WTC11 (cell line): ENCODE measurements around the gene LHFPL2. TPM values are rescaled to one million over a fixed set of nuclear protein-coding genes. Genes with fewer than 3 reads are reported as not detected.

Experiments
- ATAC-seq: fragments of 200-7000 bp; cut with Tn5 transposase; 2 replicates; pipeline ENCODE4 v1.10.0; 2021; ENCODE audit warnings: mild to moderate bottlenecking, moderate library complexity
- CTCF ChIA-PET: fragments of 300-600 bp; sonication (Branson Sonifier 250); formaldehyde crosslinking; loops from one replicate; lab custom pipeline; 2021; ENCODE audit warnings: antibody characterized with exemption; lab: Charles Lee
- POLR2A ChIA-PET: fragments of 350-600 bp; sonication (Branson Sonifier 250); formaldehyde crosslinking; loops from one replicate; lab custom pipeline; 2021; ENCODE audit warnings: antibody characterized with exemption; lab: Charles Lee
- DNase-seq: peaks from one replicate; pipeline ENCODE4 v3.0.0; 2021; ENCODE audit warnings: low spot score
- H3K27ac Mint-ChIP-seq: 2 replicates; pipeline ENCODE4 v1.8.0; 2021; ENCODE audit warnings: mixed read lengths
- H3K27me3 Mint-ChIP-seq: 2 replicates; pipeline ENCODE4 v1.8.0; 2021; ENCODE audit warnings: low read depth, mild to moderate bottlenecking, moderate library complexity, mixed read lengths
- H3K36me3 Mint-ChIP-seq: 2 replicates; pipeline ENCODE4 v1.8.0; 2021; ENCODE audit warnings: mixed read lengths
- H3K4me1 Mint-ChIP-seq: 2 replicates; pipeline ENCODE4 v1.8.0; 2022; ENCODE audit warnings: mixed read lengths
- H3K4me3 Mint-ChIP-seq: 2 replicates; pipeline ENCODE4 v1.8.0; 2021; ENCODE audit warnings: mild to moderate bottlenecking, moderate library complexity, mixed read lengths
- H3K9me3 Mint-ChIP-seq: 2 replicates; pipeline ENCODE4 v1.8.0; 2021; ENCODE audit warnings: mixed read lengths
- ATF1 ChIP-seq: sonication (generic); formaldehyde crosslinking; IDR thresholded peaks from 2 replicates; pipeline ENCODE4 v1.8.1; 2023; ENCODE audit warnings: mild to moderate bottlenecking, moderate library complexity, missing genetic modification reagents
- CDX4 ChIP-seq: fragments of 250-450 bp; sonication (Bioruptor Pico); IDR thresholded peaks from 2 replicates; pipeline ENCODE4 v1.9.0; 2021; ENCODE audit warnings: moderate library complexity, mild to moderate bottlenecking, inconsistent platforms, borderline replicate concordance
- ELF4 ChIP-seq: sonication (generic); formaldehyde crosslinking; IDR thresholded peaks from 2 replicates; pipeline ENCODE4 v1.8.1; 2022; ENCODE audit warnings: low read depth, mild to moderate bottlenecking, moderate library complexity, missing genetic modification reagents
- ESRRA ChIP-seq: sonication (generic); formaldehyde crosslinking; IDR thresholded peaks from 2 replicates; pipeline ENCODE4 v1.8.1; 2022; ENCODE audit warnings: mild to moderate bottlenecking, missing genetic modification reagents, borderline replicate concordance
- FOXK1 ChIP-seq: sonication (generic); formaldehyde crosslinking; IDR thresholded peaks from 2 replicates; pipeline ENCODE4 v1.8.0; 2022; ENCODE audit warnings: mild to moderate bottlenecking, moderate library complexity, missing genetic modification reagents
- FOXP1 ChIP-seq: sonication (generic); formaldehyde crosslinking; IDR thresholded peaks from 2 replicates; pipeline ENCODE4 v1.8.0; 2022; ENCODE audit warnings: missing genetic modification reagents, mild to moderate bottlenecking, moderate library complexity, borderline replicate concordance
- KAT7 ChIP-seq: sonication (generic); formaldehyde crosslinking; IDR thresholded peaks from 2 replicates; pipeline ENCODE4 v1.8.1; 2023; ENCODE audit warnings: missing genetic modification reagents, mild to moderate bottlenecking, borderline replicate concordance
- MAX ChIP-seq: sonication (generic); formaldehyde crosslinking; IDR thresholded peaks from 2 replicates; pipeline ENCODE4 v1.8.0; 2022; ENCODE audit warnings: mild to moderate bottlenecking, missing genetic modification reagents
- NFATC4 ChIP-seq: fragments of 250-450 bp; sonication (Bioruptor Pico); IDR thresholded peaks from 2 replicates; pipeline ENCODE4 v1.9.0; 2021; ENCODE audit warnings: mild to moderate bottlenecking
- OVOL2 ChIP-seq: fragments of 250-450 bp; sonication (Bioruptor Pico); IDR thresholded peaks from 2 replicates; pipeline ENCODE4 v1.9.0; 2021; ENCODE audit warnings: mild to moderate bottlenecking, borderline replicate concordance
- RORB ChIP-seq: fragments of 250-450 bp; sonication (Bioruptor Pico); IDR thresholded peaks from 2 replicates; pipeline ENCODE4 v1.9.0; 2021; ENCODE audit warnings: mild to moderate bottlenecking
- SMAD3 ChIP-seq: sonication (generic); formaldehyde crosslinking; IDR thresholded peaks from 2 replicates; pipeline ENCODE4 v1.8.0; 2022; ENCODE audit warnings: missing genetic modification reagents, mild to moderate bottlenecking, borderline replicate concordance
- SMAD4 ChIP-seq: sonication (generic); formaldehyde crosslinking; IDR thresholded peaks from 2 replicates; pipeline ENCODE4 v1.8.0; 2022; ENCODE audit warnings: mild to moderate bottlenecking, missing genetic modification reagents
- SP1 ChIP-seq: sonication (generic); formaldehyde crosslinking; conservative IDR thresholded peaks from 2 replicates; pipeline ENCODE4 v1.8.1; 2022; ENCODE audit warnings: missing genetic modification reagents
- TEAD4 ChIP-seq: sonication (generic); formaldehyde crosslinking; IDR thresholded peaks from 2 replicates; pipeline ENCODE4 v1.8.0; 2022; ENCODE audit warnings: mild to moderate bottlenecking, missing genetic modification reagents
- USF1 ChIP-seq: sonication (generic); formaldehyde crosslinking; IDR thresholded peaks from 2 replicates; pipeline ENCODE4 v1.8.0; 2022; ENCODE audit warnings: mild to moderate bottlenecking, missing genetic modification reagents
- ZBTB43 ChIP-seq: sonication (generic); formaldehyde crosslinking; IDR thresholded peaks from 2 replicates; pipeline ENCODE4 v1.8.1; 2023; ENCODE audit warnings: mild to moderate bottlenecking, missing genetic modification reagents
- ZMAT4 ChIP-seq: fragments of 250-450 bp; sonication (Bioruptor Pico); IDR thresholded peaks from 2 replicates; pipeline ENCODE4 v1.9.0; 2021; ENCODE audit warnings: mild to moderate bottlenecking
- ZNF263 ChIP-seq: sonication (generic); formaldehyde crosslinking; IDR thresholded peaks from 2 replicates; pipeline ENCODE4 v1.8.1; 2022; ENCODE audit warnings: low read depth, mild to moderate bottlenecking, moderate library complexity, missing genetic modification reagents
- ZNF317 ChIP-seq: sonication (generic); formaldehyde crosslinking; IDR thresholded peaks from 2 replicates; pipeline ENCODE4 v1.8.1; 2023; ENCODE audit warnings: low read depth, mild to moderate bottlenecking, moderate library complexity, missing genetic modification reagents, borderline replicate concordance
- ZNF396 ChIP-seq: fragments of 250-450 bp; sonication (Bioruptor Pico); IDR thresholded peaks from 2 replicates; pipeline ENCODE4 v1.8.0; 2021; ENCODE audit warnings: mild to moderate bottlenecking, moderate library complexity, borderline replicate concordance
- ZNF423 ChIP-seq: fragments of 250-450 bp; sonication (Bioruptor Pico); IDR thresholded peaks from 2 replicates; pipeline ENCODE4 v2.1.2; 2022; ENCODE audit warnings: mild to moderate bottlenecking, moderate library complexity
- ZSCAN18 ChIP-seq: fragments of 250-450 bp; sonication (Bioruptor Pico); IDR thresholded peaks from 2 replicates; pipeline ENCODE4 v2.1.2; 2022; ENCODE audit warnings: mild to moderate bottlenecking, moderate library complexity
- total RNA-seq: library from RNA; stranded (reverse); gene quantifications from 3 replicates; pipeline ENCODE4 v1.2.3, GENCODE V29; 2021

LHFPL2 gene
- total RNA-seq, 1 experiment from 2014 or later = 40.6 TPM

GRCh38 chr5:78511121-78511906, 137.3 kb downstream of the LHFPL2 start (continued):
- TF ChIP-seq ZSCAN18 (CRISPR knock-in tag) (no peak), FOXK1 (CRISPR knock-in tag) (no peak), ELF4 (CRISPR knock-in tag) (no peak), SMAD3 (CRISPR knock-in tag) (no peak)

- Mint-ChIP-seq H3K9me3 (no peaks in the 10 kb centered on the region), H3K4me1 (peaks cover 52% of the 10 kb centered on the region), H3K27me3 (no peaks in the 10 kb centered on the region), H3K36me3 (no peaks in the 10 kb centered on the region; the same call in 1 of the 2 replicates), H3K4me3 (peak overlapping the region; percentile 64), H3K27ac (peak overlapping the region; percentile 65; the same call in 1 of the 2 replicates)
- ChIA-PET CTCF (interaction anchor here (0.7 to 4.3 kb wide), 3 partner anchors 24 to 456 kb away, joined by 3 to 19 read pairs (median 3); no protein-coding TSS in a partner anchor), POLR2A (interaction anchor here (1.0 kb wide), 1 partner anchor 8 kb away, joined by 3 read pairs; no protein-coding TSS in a partner anchor)
- ATAC-seq = peak; percentile 89
- TF ChIP-seq SP1 (CRISPR knock-in tag) = 0 out of 2 replicates have a peak, but pooled peaks have one; percentile 41
- TF ChIP-seq KAT7 (CRISPR knock-in tag) = no peak
- TF ChIP-seq MAX (CRISPR knock-in tag) = peak; percentile 46; the same call in 1 of the 2 replicates
- TF ChIP-seq NFATC4 (CRISPR knock-in tag) = no peak
- TF ChIP-seq ZBTB43 = no peak
- no peak for TF ChIP-seq ZNF317 (CRISPR knock-in tag)
- peak; percentile 33; the same call in 1 of the 2 replicates for TF ChIP-seq FOXP1 (CRISPR knock-in tag)
- TF ChIP-seq ELF4 (CRISPR knock-in tag) = no peak
- peak; percentile 19; the same call in 1 of the 2 replicates for TF ChIP-seq ZNF423
- peak; percentile 77; the same call in 1 of the 2 replicates for TF ChIP-seq ZNF263
- DNase-seq = peak; percentile 74
These were observed 138.4 kb downstream of the LHFPL2 start for GRCh38 chr5:78509884-78510769.

- Mint-ChIP-seq H3K4me3 (peak overlapping the region; percentile 33), H3K27me3 (no peaks in the 10 kb centered on the region), H3K9me3 (no peaks in the 10 kb centered on the region), H3K36me3 (no peaks in the 10 kb centered on the region; the same call in 1 of the 2 replicates), H3K4me1 (peaks cover 60% of the 10 kb centered on the region), H3K27ac (no peak overlapping the region; the same call in 1 of the 2 replicates)
- ChIA-PET POLR2A (interaction anchor here (1.0 kb wide), 1 partner anchor 9 kb away, joined by 3 read pairs; no protein-coding TSS in a partner anchor), CTCF (interaction anchor here (0.9 to 4.3 kb wide), 5 partner anchors 24 to 457 kb away, joined by 3 to 19 read pairs (median 3); no protein-coding TSS in a partner anchor)
- no peak for DNase-seq
- no peak for ATAC-seq
- no peak for TF ChIP-seq SMAD4
- no peak for TF ChIP-seq CDX4 (CRISPR knock-in tag)
- TF ChIP-seq ZNF396 = no peak
- no peak for TF ChIP-seq ESRRA (CRISPR knock-in tag)
- TF ChIP-seq KAT7 (CRISPR knock-in tag) = no peak
- no peak for TF ChIP-seq ZMAT4
- no peak for TF ChIP-seq RORB (CRISPR knock-in tag)
- no peak for TF ChIP-seq USF1
- no peak for TF ChIP-seq ATF1 (CRISPR knock-in tag)
- no peak for TF ChIP-seq NFATC4 (CRISPR knock-in tag)
- no peak for TF ChIP-seq TEAD4 (CRISPR knock-in tag)
- TF ChIP-seq OVOL2 (CRISPR knock-in tag) = no peak
These were observed 139.3 kb downstream of the LHFPL2 start for GRCh38 chr5:78509145-78509865.
